Measurements from ENCODE around the gene MSH5. TPM values are rescaled to one million over a fixed set of nuclear protein-coding genes. Genes with fewer than 3 reads are reported as not detected.
A peak's percentile ranks its signal among the peaks of the same experiment; 100 is the strongest.

MSH5 gene
- total RNA-seq, 1 experiment from 2014 or later: 38.1 TPM

GRCh38 chr6:31778193-31778592 is 38.4 kb downstream of the MSH5 start:
- POLR2A ChIA-PET: interaction anchor here (0.6 to 1.2 kb wide), 2 partner anchors 13 to 17 kb away, joined by 4 to 6 read pairs; no protein-coding TSS in a partner anchor
- H3K27me3 ChIP-seq (ENCODE audit: control insufficient read depth, insufficient read depth, low read length): no peaks in the 10 kb centered on the region
- intact Hi-C loops (cut with micrococcal nuclease; ENCODE audit: unreplicated experiment): loop anchor here (10.0 kb wide), 1 partner anchor 47 kb away; the partner anchor contains the start of gene HSPA1B

More at GRCh38 chr6:31778193-31778592, 38.4 kb downstream of the MSH5 start:
- TSS peak; percentile 59 for BruUV-seq (replicated peaks)
- in situ Hi-C loops (cut with HindIII; ENCODE audit: low pct_unique_long_range_greater_than_20kb, low sequenced_read_pairs): no loop called here
- H3K4me3 ChIP-seq (ENCODE audit: low read depth in 2 of 2, low read length in 2 of 2): no peak overlapping the region
- CTCF ChIA-PET: interaction anchor here (0.6 to 1.3 kb wide), 2 partner anchors 9 to 13 kb away, joined by 3 to 10 read pairs; no protein-coding TSS in a partner anchor
- TF ChIP-seq POLR2AphosphoS5 (IDR thresholded peaks at IDR 0.05; ENCODE audit: low read depth, low read length) (no peak), REST (IDR thresholded peaks at IDR 0.05; ENCODE audit: insufficient read depth in 1 of 2, low read depth in 2 of 2, low read length in 1 of 2) (no peak), TCF7L2 (IDR thresholded peaks at IDR 0.05; ENCODE audit: low read depth, low read length) (no peak), CTCF (IDR thresholded peaks at IDR 0.05) (no peak), SIN3A (IDR thresholded peaks at IDR 0.05; ENCODE audit: borderline replicate concordance, insufficient read depth, low read depth, low read length) (no peak)
- H3K9me3 ChIP-seq (ENCODE audit: control insufficient read depth, insufficient read depth, low read depth, low read length): no peaks in the 10 kb centered on the region
- DNase-seq (ENCODE audit: low read depth, low spot score) (no peak), ATAC-seq (no peak)
- peaks cover 31% of the 10 kb centered on the region for H3K4me1 ChIP-seq (ENCODE audit: control insufficient read depth, insufficient read depth, low read length)
- H3K27ac ChIP-seq (ENCODE audit: low read length): peak overlapping the region; percentile 74
- no peaks in the 10 kb centered on the region for H3K36me3 ChIP-seq (ENCODE audit: control insufficient read depth, insufficient read depth, low read length)

All from Panc1 (cell line).